ENCODE data around the gene IL4R.
"Not testable (repeated sequence)": the region's sequence is repeated elsewhere in the genome, so short reads cannot be mapped to it uniquely, and the experiment has no call there.

Gene IL4R

GRCh38 chr16:27385398-27385797, 71.6 kb downstream of the IL4R start:
- no peak for DNase-seq

GRCh38 chr16:27386674-27387073, 72.9 kb downstream of the IL4R start:
- DNase-seq = no peak

GRCh38 chr16:27387724-27388123, 74.0 kb downstream of the IL4R start:
- DNase-seq = no peak

GRCh38 chr16:27389272-27389961, 75.6 kb downstream of the IL4R start:
- no peak for DNase-seq

GRCh38 chr16:27390151-27390550, 76.4 kb downstream of the IL4R start:
- no peak for DNase-seq

- DNase-seq = no peak
Observed at GRCh38 chr16:27392671-27393070, 78.9 kb downstream of the IL4R start.

- DNase-seq = no peak
Observed at GRCh38 chr16:27394516-27394915, 80.7 kb downstream of the IL4R start.

- DNase-seq = not testable (repeated sequence)
Observed at GRCh38 chr16:27398341-27398893, 84.6 kb downstream of the IL4R start.

- no peak for DNase-seq
Observed at GRCh38 chr16:27398894-27399853, 85.4 kb downstream of the IL4R start.

- no peak for DNase-seq
Observed at GRCh38 chr16:27399969-27400368, 86.2 kb downstream of the IL4R start.

- no peak for DNase-seq
Observed at GRCh38 chr16:27400751-27401620, 87.2 kb downstream of the IL4R start.

GRCh38 chr16:27401768-27402568, 88.2 kb downstream of the IL4R start, which contains the start of gene IL21R:
Gene IL21R, plus strand, starts transcription at chr16:27402174. Its CDS starts 27,898 bp downstream, at chr16:27430072.
- DNase-seq = no peak

GRCh38 chr16:27402569-27402963, 88.8 kb downstream of the IL4R start:
- no peak for DNase-seq

- DNase-seq = no peak
Observed at GRCh38 chr16:27402964-27403600, 89.3 kb downstream of the IL4R start.

- DNase-seq = no peak
Observed at GRCh38 chr16:27403601-27403992, 89.8 kb downstream of the IL4R start.

- DNase-seq = no peak
Observed at GRCh38 chr16:27404163-27404823, 90.5 kb downstream of the IL4R start.

GRCh38 chr16:27405546-27406451, 92.0 kb downstream of the IL4R start:
- DNase-seq = no peak

- DNase-seq = no peak
Observed at GRCh38 chr16:27406511-27407128, 92.8 kb downstream of the IL4R start.

- DNase-seq = no peak
Observed at GRCh38 chr16:27407133-27407532, 93.4 kb downstream of the IL4R start.
